B cell (primary cell): Measurements from ENCODE around the gene LIPH.

Experiments
- EZH2 ChIP-seq: IDR thresholded peaks from 2 replicates; pipeline ENCODE4 v1.6.1; 2012; ENCODE audit warnings: borderline replicate concordance, low read depth, mild to moderate bottlenecking, moderate library complexity, low read length; ENCODE audit not compliant: insufficient read depth, poor library complexity, severe bottlenecking
- TF ChIP-seq, protein P1 (sequence below): fragments of 200-600 bp; IDR thresholded peaks from one replicate; pipeline ENCODE4 v1.8.0; 2022; ENCODE audit warnings: antibody characterized with exemption, mild to moderate bottlenecking

DNA sequence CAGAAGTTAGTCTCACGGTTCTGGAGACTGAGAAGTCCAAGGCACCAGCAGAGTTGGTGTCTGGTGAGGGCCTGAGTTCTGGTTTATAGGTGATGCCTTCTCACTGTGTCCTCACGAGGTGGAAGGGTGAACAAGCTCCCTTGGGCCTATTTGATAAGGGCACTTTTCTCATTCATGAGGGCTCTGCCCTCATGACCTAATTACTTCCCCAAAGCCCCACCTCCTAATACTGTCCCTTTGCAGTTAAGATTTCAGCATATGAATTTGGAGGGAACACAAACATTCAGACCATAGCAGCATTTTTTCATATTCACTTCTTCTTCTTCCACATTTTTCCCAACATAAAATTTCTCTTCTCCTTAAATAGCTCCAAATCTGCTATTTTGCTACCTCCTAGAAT lies 95.0 kb downstream of the LIPH start:
- TF ChIP-seq, protein P1, sequence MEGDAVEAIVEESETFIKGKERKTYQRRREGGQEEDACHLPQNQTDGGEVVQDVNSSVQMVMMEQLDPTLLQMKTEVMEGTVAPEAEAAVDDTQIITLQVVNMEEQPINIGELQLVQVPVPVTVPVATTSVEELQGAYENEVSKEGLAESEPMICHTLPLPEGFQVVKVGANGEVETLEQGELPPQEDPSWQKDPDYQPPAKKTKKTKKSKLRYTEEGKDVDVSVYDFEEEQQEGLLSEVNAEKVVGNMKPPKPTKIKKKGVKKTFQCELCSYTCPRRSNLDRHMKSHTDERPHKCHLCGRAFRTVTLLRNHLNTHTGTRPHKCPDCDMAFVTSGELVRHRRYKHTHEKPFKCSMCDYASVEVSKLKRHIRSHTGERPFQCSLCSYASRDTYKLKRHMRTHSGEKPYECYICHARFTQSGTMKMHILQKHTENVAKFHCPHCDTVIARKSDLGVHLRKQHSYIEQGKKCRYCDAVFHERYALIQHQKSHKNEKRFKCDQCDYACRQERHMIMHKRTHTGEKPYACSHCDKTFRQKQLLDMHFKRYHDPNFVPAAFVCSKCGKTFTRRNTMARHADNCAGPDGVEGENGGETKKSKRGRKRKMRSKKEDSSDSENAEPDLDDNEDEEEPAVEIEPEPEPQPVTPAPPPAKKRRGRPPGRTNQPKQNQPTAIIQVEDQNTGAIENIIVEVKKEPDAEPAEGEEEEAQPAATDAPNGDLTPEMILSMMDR, result no peak
- no peak for TF ChIP-seq EZH2
